Islet of Langerhans (tissue), 1 donor: ENCODE results near the gene NFS1.

Source experiments
- FAIRE-seq: peaks from one replicate; lab custom pipeline; 2011; peaks lifted over from hg19 to GRCh38; lab: Jason Lieb, UNC

NFS1 gene

GRCh38 chr20:35669681-35670080, 29.5 kb downstream of the NFS1 start:
- no peak for FAIRE-seq

- FAIRE-seq = no peak
Measured at GRCh38 chr20:35669221-35669620, 29.9 kb downstream of the NFS1 start.

DNA sequence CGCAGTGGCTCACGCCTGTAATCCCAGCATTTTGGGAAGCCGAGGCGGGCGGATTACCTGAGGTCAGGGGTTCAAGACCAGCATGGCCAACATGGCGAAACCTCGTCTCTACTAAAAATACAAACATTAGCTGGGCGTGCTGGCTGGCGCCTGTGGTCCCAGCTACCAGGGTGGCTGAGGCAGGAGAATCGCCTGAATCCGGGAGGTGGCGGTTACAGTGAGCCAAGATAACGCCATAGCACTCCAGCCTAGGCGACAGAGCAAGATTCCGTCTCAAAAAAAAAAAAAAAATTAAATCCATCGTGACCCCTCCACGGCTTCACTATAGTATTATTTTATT, 33.2 kb downstream of the NFS1 start:
- no peak for FAIRE-seq

GRCh38 chr20:35664466-35665206, 34.5 kb downstream of the NFS1 start, which contains the start of the genes CPNE1 and RBM12:
Gene CPNE1, minus strand, starts transcription at chr20:35664900. Its CDS starts 31,977 bp downstream, at chr20:35632923.
Gene RBM12, minus strand, starts transcription at chr20:35664900. Its CDS starts 9,578 bp downstream, at chr20:35655322.
- FAIRE-seq = no peak

- FAIRE-seq = no peak
Measured at GRCh38 chr20:35663516-35664465, 35.4 kb downstream of the NFS1 start.

DNA sequence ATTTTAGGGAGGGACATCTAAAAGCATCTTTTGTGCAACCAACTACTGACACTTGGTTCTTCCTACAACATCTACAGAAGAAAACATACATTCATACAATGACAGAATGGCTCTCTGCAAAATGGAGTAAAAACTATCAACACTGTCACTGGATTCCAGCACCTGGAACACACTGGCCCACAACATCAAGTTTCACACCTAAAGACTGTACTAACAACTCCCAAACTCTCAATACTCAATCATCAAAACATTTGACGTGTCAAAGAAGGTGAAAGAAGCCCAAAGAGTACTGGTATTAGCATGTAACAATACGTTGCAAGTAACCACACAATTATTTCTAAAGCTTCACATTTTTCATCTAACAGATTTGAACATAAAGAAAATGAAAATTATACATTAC, 36.6 kb downstream of the NFS1 start:
- no peak for FAIRE-seq

DNA sequence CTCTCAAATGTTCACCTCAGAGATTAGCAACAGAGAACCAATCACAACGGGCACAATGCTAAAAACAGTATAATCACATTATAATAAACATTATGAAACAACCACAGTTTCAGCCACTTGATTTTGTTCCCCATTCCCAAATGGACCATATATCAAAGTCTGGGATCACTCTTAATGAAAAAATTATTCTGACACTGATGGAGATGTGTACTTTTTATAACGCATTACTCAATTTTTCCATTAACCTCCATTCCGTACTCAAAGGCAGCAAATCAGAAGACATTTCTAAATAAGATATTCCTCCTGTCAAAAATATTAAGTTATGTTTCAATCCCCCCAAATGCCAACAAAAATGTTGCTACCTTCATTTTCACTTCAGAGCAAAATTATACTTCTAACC, 37.2 kb downstream of the NFS1 start:
- FAIRE-seq = no peak

GRCh38 chr20:35661053-35661452, 38.1 kb downstream of the NFS1 start:
- no peak for FAIRE-seq

GRCh38 chr20:35660122-35660937, 38.8 kb downstream of the NFS1 start:
- FAIRE-seq = no peak

DNA sequence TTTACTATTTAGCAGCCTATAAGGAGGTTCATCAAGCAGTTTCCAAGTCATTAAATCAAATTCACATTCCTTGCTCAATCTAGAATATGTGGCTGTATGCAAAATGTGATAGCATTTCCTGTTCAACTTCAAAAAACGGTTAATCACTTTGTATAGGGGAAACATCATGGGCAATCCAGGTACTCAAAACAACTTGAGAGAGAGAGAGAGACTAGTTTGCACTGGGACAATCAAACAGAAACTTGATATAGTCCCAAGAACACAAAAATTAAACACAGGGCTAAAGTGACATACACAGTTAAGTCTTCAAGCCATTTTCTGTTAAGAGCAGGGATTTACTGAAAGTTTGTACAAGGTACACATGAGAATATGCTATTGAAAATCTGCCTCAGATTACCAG, 41.9 kb downstream of the NFS1 start:
- no peak for FAIRE-seq

- no peak for FAIRE-seq
Measured at GRCh38 chr20:35654415-35654814, 44.7 kb downstream of the NFS1 start.

- no peak for FAIRE-seq
Measured at GRCh38 chr20:35653893-35654292, 45.3 kb downstream of the NFS1 start.

DNA sequence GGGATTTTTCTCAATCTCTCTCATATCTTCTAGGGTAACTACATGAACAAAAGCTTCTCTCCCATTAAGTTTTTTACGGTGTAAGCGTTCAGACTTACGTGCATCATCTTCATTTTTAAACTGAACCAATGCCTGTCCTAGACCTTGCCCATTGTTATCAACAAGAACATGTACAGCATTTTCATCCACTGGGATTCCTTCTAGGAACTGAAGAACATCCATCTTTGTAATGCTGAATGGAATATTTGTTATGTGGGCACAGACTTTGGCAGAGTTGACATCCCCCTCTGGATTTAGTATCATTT, 45.8 kb downstream of the NFS1 start:
- no peak for FAIRE-seq

GRCh38 chr20:35652641-35653429, 46.3 kb downstream of the NFS1 start:
- FAIRE-seq = no peak

DNA sequence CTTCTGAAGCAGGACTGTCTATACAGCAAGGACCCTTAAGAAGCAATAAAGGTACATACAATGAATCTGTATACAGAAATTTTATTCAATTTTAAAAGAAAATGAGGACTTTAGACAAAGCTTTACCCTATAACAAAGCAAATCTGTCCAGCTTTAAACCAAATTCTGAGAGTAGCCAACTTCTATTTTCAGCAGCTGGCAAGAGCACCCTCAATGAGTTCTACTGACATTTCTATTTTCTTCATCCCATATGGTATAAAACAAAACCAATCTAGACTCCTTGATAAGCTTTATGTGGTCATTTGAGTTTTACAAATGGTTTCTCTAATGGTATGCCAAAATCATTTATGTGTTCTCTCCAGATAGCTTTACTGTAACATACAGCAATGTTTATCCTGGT, 47.2 kb downstream of the NFS1 start:
- FAIRE-seq = no peak

GRCh38 chr20:35650632-35651031, 48.5 kb downstream of the NFS1 start:
- no peak for FAIRE-seq

GRCh38 chr20:35648836-35649235, 50.3 kb downstream of the NFS1 start:
- FAIRE-seq = no peak

GRCh38 chr20:35644806-35645205, 54.3 kb downstream of the NFS1 start:
- no peak for FAIRE-seq

GRCh38 chr20:35643045-35643444, 56.1 kb downstream of the NFS1 start:
- FAIRE-seq = no peak

DNA sequence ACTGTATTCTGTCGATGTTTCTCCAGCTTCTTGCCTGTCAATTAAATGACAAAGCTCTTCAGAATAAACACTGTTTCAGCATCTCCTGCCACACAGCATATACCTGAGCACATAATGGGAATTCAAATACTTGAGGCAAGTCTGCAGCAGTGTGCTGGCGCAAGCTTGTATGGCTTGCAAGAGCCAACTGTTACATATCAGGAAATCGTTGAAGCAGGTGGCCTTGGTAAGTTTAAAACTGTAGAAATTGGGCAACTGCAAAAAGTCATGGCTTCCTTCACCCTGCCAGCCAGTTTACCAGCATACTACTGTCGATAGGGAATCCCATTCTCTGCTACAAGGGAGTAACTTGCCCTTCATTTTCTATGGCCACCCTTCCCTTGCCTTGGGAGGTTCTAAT, 57.4 kb downstream of the NFS1 start:
- FAIRE-seq = no peak

- no peak for FAIRE-seq
Measured at GRCh38 chr20:35640724-35641123, 58.4 kb downstream of the NFS1 start.

- FAIRE-seq = no peak
Measured at GRCh38 chr20:35638751-35639150, 60.4 kb downstream of the NFS1 start.
